Loucy (cell line): ENCODE measurements around the gene PRCD.

Experiments
- H2AFZ ChIP-seq: fragments of 200-600 bp; sonication (generic); 2 replicates; pipeline ENCODE4 v1.6.0; 2016; ENCODE audit warnings: antibody characterized with exemption, mild to moderate bottlenecking, low read length, moderate library complexity
- H3F3A ChIP-seq: fragments of 200-600 bp; 2 replicates; pipeline ENCODE4 v1.6.0; 2016; ENCODE audit warnings: antibody characterized with exemption, low read depth, mild to moderate bottlenecking
- H3K27me3 ChIP-seq: fragments of 200-600 bp; sonication (generic); 2 replicates; pipeline ENCODE4 v1.6.1; 2014; ENCODE audit warnings: low read length, mild to moderate bottlenecking; ENCODE audit not compliant: insufficient read depth, poor library complexity, severe bottlenecking
- H3K36me3 ChIP-seq: fragments of 200-600 bp; sonication (generic); 2 replicates; pipeline ENCODE4 v1.6.1; 2016; ENCODE audit warnings: low read length; ENCODE audit not compliant: insufficient read depth
- H3K4me1 ChIP-seq: fragments of 200-600 bp; sonication (generic); 2 replicates; pipeline ENCODE4 v1.5.1; 2014; ENCODE audit warnings: low read length, mild to moderate bottlenecking; ENCODE audit not compliant: insufficient read depth, poor library complexity, severe bottlenecking
- H3K4me2 ChIP-seq: fragments of 200-600 bp; sonication (generic); 2 replicates; pipeline ENCODE4 v1.6.0; 2014; ENCODE audit warnings: antibody characterized with exemption, low read length, low read depth, mild to moderate bottlenecking; ENCODE audit not compliant: poor library complexity, severe bottlenecking
- H3K4me3 ChIP-seq: fragments of 200-600 bp; sonication (generic); 2 replicates; pipeline ENCODE4 v1.5.1; 2014; ENCODE audit warnings: low read length, mild to moderate bottlenecking, mixed read lengths; ENCODE audit not compliant: poor library complexity, severe bottlenecking
- H3K79me2 ChIP-seq: fragments of 200-600 bp; sonication (generic); 2 replicates; pipeline ENCODE4 v1.6.1; 2014; ENCODE audit warnings: low read length; ENCODE audit not compliant: insufficient read depth
- H3K9ac ChIP-seq: fragments of 200-600 bp; sonication (generic); 2 replicates; pipeline ENCODE4 v1.6.0; 2014; ENCODE audit warnings: mild to moderate bottlenecking, low read depth, low read length, moderate library complexity; ENCODE audit not compliant: poor library complexity, severe bottlenecking
- H3K9me2 ChIP-seq: fragments of 200-600 bp; sonication (generic); replicated peaks from 2 replicates; pipeline ENCODE4 v1.6.1; 2016; ENCODE audit warnings: low read depth, low read length, mixed read lengths
- H3K9me3 ChIP-seq: fragments of 200-600 bp; sonication (generic); 2 replicates; pipeline ENCODE4 v1.6.1; 2014; ENCODE audit warnings: mild to moderate bottlenecking, antibody characterized with exemption, low read length, low read depth; ENCODE audit not compliant: insufficient read depth
- H4K20me1 ChIP-seq: fragments of 200-600 bp; sonication (generic); 2 replicates; pipeline ENCODE4 v1.6.0; 2014; ENCODE audit warnings: antibody characterized with exemption, low read length, mild to moderate bottlenecking; ENCODE audit not compliant: insufficient read depth, poor library complexity, severe bottlenecking
- CTCF ChIP-seq: fragments of 200-600 bp; sonication (generic); conservative IDR thresholded peaks from 2 replicates; pipeline ENCODE4 v1.5.1; 2014; ENCODE audit warnings: mild to moderate bottlenecking, antibody characterized with exemption, low read length
- EZH2phosphoT487 ChIP-seq: fragments of 200-600 bp; IDR thresholded peaks from 2 replicates; pipeline ENCODE4 v1.6.1; 2018; ENCODE audit warnings: antibody characterized with exemption, mild to moderate bottlenecking, moderate library complexity, borderline replicate concordance

The PRCD gene

GRCh38 chr17:76567634-76568432, 28.0 kb downstream of the PRCD start:
- H3K27me3 ChIP-seq = no peaks in the 10 kb centered on the region
- H3K9me3 ChIP-seq = no peaks in the 10 kb centered on the region
- no peak overlapping the region for H3K9ac ChIP-seq
- no peak for TF ChIP-seq CTCF
- TF ChIP-seq EZH2phosphoT487 = no peak
- peaks cover 25% of the 10 kb centered on the region for H3K79me2 ChIP-seq
- H3K4me3 ChIP-seq = no peak overlapping the region
- H3F3A ChIP-seq = no peaks in the 10 kb centered on the region
- H3K4me2 ChIP-seq = no peak overlapping the region
- peaks cover 33% of the 10 kb centered on the region for H4K20me1 ChIP-seq
- peaks cover 16% of the 10 kb centered on the region; the same call in 1 of the 2 replicates for H3K36me3 ChIP-seq
- H3K9me2 ChIP-seq = no peaks in the 10 kb centered on the region
- no peak overlapping the region for H2AFZ ChIP-seq
- peaks cover 10% of the 10 kb centered on the region for H3K4me1 ChIP-seq

GRCh38 chr17:76568811-76569221, 29.0 kb downstream of the PRCD start:
- Histone ChIP-seq H3F3A (no peaks in the 10 kb centered on the region), H3K4me3 (no peak overlapping the region), H3K9me3 (no peaks in the 10 kb centered on the region), H3K79me2 (peaks cover 23% of the 10 kb centered on the region; the same call in 1 of the 2 replicates), H2AFZ (no peak overlapping the region), H4K20me1 (peaks cover 31% of the 10 kb centered on the region), H3K27me3 (no peaks in the 10 kb centered on the region), H3K36me3 (peaks cover 14% of the 10 kb centered on the region; the same call in 1 of the 2 replicates), H3K9ac (no peak overlapping the region), H3K4me1 (peaks cover 9% of the 10 kb centered on the region), H3K4me2 (no peak overlapping the region), H3K9me2 (no peaks in the 10 kb centered on the region)
- TF ChIP-seq EZH2phosphoT487 = no peak
- no peak for TF ChIP-seq CTCF

GRCh38 chr17:76569607-76570279, 29.9 kb downstream of the PRCD start:
- Histone ChIP-seq H3K4me2 (no peak overlapping the region), H3K9ac (no peak overlapping the region), H2AFZ (no peak overlapping the region), H3K79me2 (peaks cover 18% of the 10 kb centered on the region; the same call in 1 of the 2 replicates), H3K27me3 (no peaks in the 10 kb centered on the region), H3F3A (no peaks in the 10 kb centered on the region), H4K20me1 (peaks cover 30% of the 10 kb centered on the region), H3K36me3 (peaks cover 10% of the 10 kb centered on the region; the same call in 1 of the 2 replicates), H3K4me3 (no peak overlapping the region), H3K9me2 (no peaks in the 10 kb centered on the region), H3K9me3 (no peaks in the 10 kb centered on the region), H3K4me1 (peaks cover 9% of the 10 kb centered on the region)
- no peak for TF ChIP-seq EZH2phosphoT487
- TF ChIP-seq CTCF = no peak
